G401 (cell line): ENCODE results near the gene VGLL1. TPM values are rescaled to one million over a fixed set of nuclear protein-coding genes. Genes with fewer than 3 reads are reported as not detected.

ENCODE experiments used
- DNase-seq: peaks from one replicate; pipeline ENCODE4 v3.0.0-alpha.2; 2015; ENCODE audit warnings: low spot score
- in situ Hi-C: cut with HindIII; loops from 2 replicates; pipeline ENCODE4 v1.10.0; 2016; ENCODE audit warnings: low sequenced_read_pairs, mixed read lengths
- total RNA-seq: library from RNA; depleted of rRNA; stranded (reverse); fragments of >200 nt; shearing (Covaris generic); gene quantifications from 2 replicates; pipeline ENCODE4 v1.2.3, GENCODE V29; 2014

Gene VGLL1
- total RNA-seq, 1 experiment from 2014 or later: not detected

DNA sequence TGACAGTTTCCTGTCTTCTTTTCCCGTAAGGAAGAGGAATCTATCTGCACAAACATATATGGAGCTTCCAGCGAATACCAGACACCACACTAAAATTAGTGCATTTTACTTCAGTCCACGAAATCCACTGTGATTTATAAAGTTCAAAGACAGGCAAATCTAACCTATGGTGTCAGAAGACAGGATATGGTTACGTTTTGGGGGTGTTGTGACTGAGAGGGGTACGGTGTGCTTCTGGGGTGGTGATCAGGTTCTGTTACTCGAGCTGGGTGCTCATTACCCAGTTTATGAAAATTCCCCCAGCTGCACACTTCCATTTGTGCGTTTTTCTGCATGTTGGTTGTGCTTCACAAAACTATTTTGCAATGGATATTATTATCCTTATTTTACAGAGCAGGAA, 10.3 kb downstream of the VGLL1 start:
- in situ Hi-C loops: no loop called here
- DNase-seq: no peak

GRCh38 chrX:136546371-136546781, 14.4 kb downstream of the VGLL1 start:
- DNase-seq: no peak
- in situ Hi-C loops: no loop called here

GRCh38 chrX:136549226-136549625, 17.2 kb downstream of the VGLL1 start:
- peak; percentile 13 for DNase-seq
- in situ Hi-C loops: no loop called here

DNA sequence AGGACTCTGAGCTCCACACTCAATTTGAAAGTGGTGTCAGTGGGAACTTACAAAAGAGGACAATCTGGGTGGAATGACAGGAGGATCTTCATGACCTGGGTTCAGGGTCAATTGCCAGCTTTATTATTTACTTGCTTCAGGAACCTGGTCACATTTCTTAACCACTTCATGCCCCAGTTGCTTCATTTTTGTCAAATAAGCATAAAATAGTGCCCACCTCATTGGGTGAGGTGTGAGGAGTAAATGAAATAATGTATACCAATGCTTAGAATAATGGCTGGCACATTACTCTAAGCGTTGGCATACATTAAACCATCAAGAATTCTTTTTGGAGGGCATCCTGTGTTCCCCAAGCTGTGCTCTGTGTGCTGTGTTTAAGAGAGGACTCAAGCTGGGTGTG, 19.4 kb downstream of the VGLL1 start:
- DNase-seq: no peak
- in situ Hi-C loops: no loop called here

DNA sequence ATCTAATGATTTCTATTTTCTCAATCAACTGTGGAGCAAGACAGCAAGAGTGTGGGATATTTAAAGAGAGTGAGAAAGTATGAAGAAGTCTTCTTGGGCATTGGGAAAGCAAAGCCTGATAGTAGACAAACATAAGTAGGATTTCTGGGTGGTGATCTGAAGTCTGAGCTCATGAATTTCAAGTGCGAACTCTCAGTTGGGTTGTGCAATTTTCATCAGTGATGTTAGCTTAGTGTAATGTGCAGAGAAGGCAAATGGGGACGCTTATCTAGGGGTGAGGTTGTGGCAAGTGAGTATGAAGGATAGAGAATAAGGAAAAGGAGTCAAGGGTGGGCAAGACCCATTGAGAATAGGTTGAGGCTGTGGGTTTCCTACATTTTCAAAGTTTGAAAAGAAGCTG, 23.7 kb downstream of the VGLL1 start:
- in situ Hi-C loops: no loop called here
- no peak for DNase-seq

- no peak for DNase-seq
- in situ Hi-C loops: no loop called here
Observed at GRCh38 chrX:136572030-136572429, 40.0 kb downstream of the VGLL1 start.

DNA sequence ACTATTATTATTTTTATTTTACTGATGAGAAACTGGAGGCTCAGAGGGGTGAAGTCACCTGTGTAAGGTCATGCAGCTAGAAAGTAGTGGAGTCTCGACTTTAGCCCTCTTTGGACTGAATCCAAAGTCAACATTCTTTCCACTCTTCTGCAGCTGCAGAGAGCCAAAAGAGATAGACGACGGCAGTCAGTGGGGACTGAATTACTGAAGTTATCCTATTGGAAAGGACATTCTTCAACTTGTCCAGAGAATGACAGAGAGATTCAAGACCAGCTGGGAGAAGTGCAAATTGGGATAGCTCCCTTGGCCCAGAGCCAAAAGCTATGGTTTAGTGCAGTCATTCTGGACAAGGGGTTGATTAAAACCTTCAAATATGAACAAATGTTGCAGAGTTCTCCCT, 42.5 kb downstream of the VGLL1 start:
- in situ Hi-C loops: no loop called here
- no peak for DNase-seq

- in situ Hi-C loops: no loop called here
- peak; percentile 19 for DNase-seq
Observed at GRCh38 chrX:136577552-136577951, 45.5 kb downstream of the VGLL1 start.

- no peak for DNase-seq
- in situ Hi-C loops: no loop called here
Observed at GRCh38 chrX:136580316-136580715, 48.3 kb downstream of the VGLL1 start.

DNA sequence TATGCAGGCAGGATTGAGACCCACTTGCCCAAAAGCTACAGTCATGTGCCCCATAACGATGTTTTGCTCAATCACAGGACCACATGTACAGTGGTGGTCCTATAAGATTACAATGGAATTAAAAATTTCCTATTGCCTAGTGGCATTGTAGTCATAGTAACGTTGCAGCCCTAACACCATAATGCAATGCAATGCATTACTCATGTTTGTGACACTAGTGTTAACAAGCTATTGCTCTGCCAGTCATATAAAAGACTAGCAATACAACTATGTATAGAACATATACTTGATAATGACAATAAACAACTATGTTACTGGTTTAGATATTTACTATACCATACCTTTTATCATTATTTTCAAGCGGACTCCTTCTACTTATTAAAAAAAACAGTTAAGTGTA, 50.6 kb downstream of the VGLL1 start:
- in situ Hi-C loops: no loop called here
- DNase-seq: no peak

GRCh38 chrX:136584545-136584944, 52.5 kb downstream of the VGLL1 start:
- in situ Hi-C loops: no loop called here
- DNase-seq: no peak

GRCh38 chrX:136585262-136585661, 53.2 kb downstream of the VGLL1 start:
- no peak for DNase-seq
- in situ Hi-C loops: no loop called here

DNA sequence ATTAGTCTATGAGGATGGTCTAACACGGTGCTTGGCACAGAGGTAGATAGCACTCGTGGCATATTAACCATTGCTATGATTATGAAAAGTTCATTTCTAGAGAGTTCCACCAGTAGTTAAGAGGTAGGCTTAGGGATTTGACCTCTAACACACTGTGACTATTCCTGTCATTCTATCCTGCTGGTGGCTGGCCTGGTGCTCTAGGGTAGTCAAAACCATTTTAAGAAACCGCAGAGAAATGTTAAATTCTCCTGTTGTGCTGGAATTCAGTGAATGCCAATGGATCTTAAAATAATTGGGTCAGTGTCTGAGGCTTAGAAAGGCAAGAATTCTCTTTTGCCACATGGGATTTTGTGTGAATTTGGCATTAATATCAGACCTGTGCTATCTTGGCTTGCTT, 53.9 kb downstream of the VGLL1 start:
- no peak for DNase-seq
- in situ Hi-C loops: no loop called here

DNA sequence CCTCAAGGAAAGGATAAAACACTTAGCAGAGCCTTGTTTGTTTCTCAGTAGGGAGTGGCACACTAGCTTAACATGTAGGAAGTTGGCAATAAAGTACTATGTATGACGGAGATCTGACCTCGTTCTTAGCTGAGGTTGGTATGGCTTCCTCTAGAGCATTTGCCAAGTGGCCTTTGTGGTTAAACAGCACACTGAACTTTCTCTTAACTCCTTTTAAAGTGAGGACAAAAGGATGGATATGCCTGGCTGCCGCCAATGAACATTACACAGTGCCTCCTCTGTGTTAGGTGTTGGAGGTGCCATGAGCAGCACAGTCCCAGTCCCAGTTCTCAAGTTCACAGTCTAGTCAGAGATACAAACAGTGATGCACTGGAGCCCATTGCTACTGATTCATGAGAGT, 54.4 kb downstream of the VGLL1 start:
- in situ Hi-C loops: no loop called here
- no peak for DNase-seq

GRCh38 chrX:136587532-136587931, 55.5 kb downstream of the VGLL1 start:
- in situ Hi-C loops: no loop called here

DNA sequence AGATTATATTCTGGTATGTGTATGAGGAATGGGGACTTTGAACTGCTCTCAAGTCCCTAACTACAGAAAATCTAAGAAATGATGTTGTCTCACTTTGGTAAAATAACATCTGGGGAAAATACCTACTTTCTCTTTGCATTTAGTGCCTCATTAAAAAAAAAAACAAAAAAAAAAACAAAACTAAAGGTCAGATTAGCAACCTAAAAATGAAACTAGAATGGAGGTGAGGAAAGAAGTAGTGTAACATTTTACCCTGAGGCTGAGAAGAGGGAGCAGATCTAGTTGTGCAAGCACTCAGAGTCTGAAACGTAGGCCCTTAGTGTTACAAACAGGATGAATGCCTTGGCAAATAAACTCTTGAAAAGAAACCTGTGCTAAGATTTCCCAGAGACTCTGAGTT, 56.0 kb downstream of the VGLL1 start:
- in situ Hi-C loops: no loop called here
- no peak for DNase-seq

More at GRCh38 chrX:136587532-136587931, 55.5 kb downstream of the VGLL1 start:
- DNase-seq: no peak

DNA sequence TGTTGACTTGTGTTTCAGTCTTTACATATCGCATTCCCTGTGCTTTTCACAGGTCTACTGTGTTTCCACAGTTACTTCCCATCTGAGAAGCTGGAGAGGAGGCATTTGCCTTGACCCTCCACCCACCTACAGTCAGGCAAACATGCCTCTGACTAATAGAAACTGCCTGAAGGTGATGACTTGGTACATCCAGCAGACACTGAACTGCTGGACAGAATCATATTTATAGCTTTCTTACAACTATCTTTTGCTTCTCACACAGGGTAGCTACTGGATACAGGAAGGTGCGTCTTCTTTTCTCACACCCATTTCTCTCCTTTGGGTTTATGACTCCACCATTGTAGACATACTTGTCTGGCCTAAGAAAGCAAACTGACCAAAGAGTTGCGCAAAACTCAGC, 58.0 kb downstream of the VGLL1 start:
- in situ Hi-C loops: no loop called here
- no peak for DNase-seq

- in situ Hi-C loops: no loop called here
- DNase-seq: no peak
Observed at GRCh38 chrX:136597356-136597755, 65.3 kb downstream of the VGLL1 start.

DNA sequence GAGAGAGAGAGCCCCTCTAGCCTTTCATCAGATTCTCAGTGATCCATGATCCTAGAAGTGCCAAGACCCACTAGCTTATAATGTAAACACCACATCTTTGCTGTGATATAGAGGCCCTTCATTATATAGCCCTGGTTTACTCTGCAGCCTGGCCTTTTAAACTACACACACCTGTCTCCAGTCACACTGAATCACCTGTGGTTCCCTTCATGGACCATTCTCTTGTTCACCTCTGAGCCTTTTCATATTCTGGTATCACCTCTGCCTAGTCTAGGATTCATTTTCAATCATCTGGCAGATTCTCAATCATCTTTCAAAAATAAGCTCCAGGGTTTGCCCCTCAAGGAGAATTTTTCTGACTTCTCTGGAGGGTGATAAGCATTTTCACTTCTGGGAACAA, 65.9 kb downstream of the VGLL1 start:
- DNase-seq: no peak
- in situ Hi-C loops: no loop called here

- DNase-seq: no peak
- in situ Hi-C loops: no loop called here
Observed at GRCh38 chrX:136598631-136599030, 66.6 kb downstream of the VGLL1 start.

GRCh38 chrX:136600059-136600458, 68.0 kb downstream of the VGLL1 start:
- in situ Hi-C loops: no loop called here
- no peak for DNase-seq
